HepG2 (cell line): ENCODE results near the gene GLOD4.

Experiments
- ARNTL ChIP-seq: sonication (generic); formaldehyde crosslinking; IDR thresholded peaks from 2 replicates; pipeline ENCODE4 v1.4.0; 2020; ENCODE audit warnings: mild to moderate bottlenecking, missing genetic modification reagents
- MYC ChIP-seq: sonication (generic); formaldehyde crosslinking; IDR thresholded peaks from 2 replicates; pipeline ENCODE4 v1.9.0; 2021; ENCODE audit warnings: missing genetic modification reagents, borderline replicate concordance

- TF ChIP-seq MYC (CRISPR knock-in tag) (no peak), ARNTL (no peak)
Observed at GRCh38 chr17:806781-807522, 24.9 kb upstream of the GLOD4 start.
